Trophoblast cell (in vitro differentiated cells and primary cell): ENCODE measurements around the gene YAP1.

Source experiments
- DNase-seq, 2 donors: peaks; one replicate each; pipeline ENCODE4 v3.0.0-alpha.2; 2016
- H2AFZ ChIP-seq: 2 replicates; pipeline ENCODE4 v1.6.1; 2013; ENCODE audit warnings: low read length, moderate library complexity, mild to moderate bottlenecking; ENCODE audit not compliant: insufficient read depth, poor library complexity
- H2AK5ac ChIP-seq: 2 replicates; pipeline ENCODE4 v1.6.1; 2013; ENCODE audit warnings: mild to moderate bottlenecking, low read length
- H2BK120ac ChIP-seq: 2 replicates; pipeline ENCODE4 v1.6.1; 2013; ENCODE audit warnings: low read length, mild to moderate bottlenecking, moderate library complexity; ENCODE audit not compliant: insufficient read depth, poor library complexity
- H2BK12ac ChIP-seq: 2 replicates; pipeline ENCODE4 v1.6.1; 2013; ENCODE audit warnings: mild to moderate bottlenecking, low read length, moderate library complexity
- H2BK5ac ChIP-seq: 2 replicates; pipeline ENCODE4 v1.6.1; 2013; ENCODE audit warnings: low read length, low read depth, moderate library complexity, mild to moderate bottlenecking; ENCODE audit not compliant: poor library complexity
- H3K14ac ChIP-seq: 2 replicates; pipeline ENCODE4 v1.6.1; 2013; ENCODE audit warnings: mild to moderate bottlenecking, low read length
- H3K18ac ChIP-seq: 2 replicates; pipeline ENCODE4 v1.6.1; 2013; ENCODE audit warnings: mild to moderate bottlenecking, low read length
- H3K23ac ChIP-seq: 2 replicates; pipeline ENCODE4 v1.6.1; 2013; ENCODE audit warnings: low read length
- H3K27ac ChIP-seq: 2 replicates; pipeline ENCODE4 v1.5.1; 2013; ENCODE audit warnings: low read depth, mild to moderate bottlenecking, inconsistent platforms, low read length, moderate library complexity
- H3K27me3 ChIP-seq: 2 replicates; pipeline ENCODE4 v1.6.1; 2013; ENCODE audit warnings: inconsistent platforms, mild to moderate bottlenecking, low read length, moderate library complexity; ENCODE audit not compliant: insufficient read depth
- H3K36me3 ChIP-seq, 2 experiments: 1 replicate in 1 of 2; 2 replicates in 1 of 2; pipeline ENCODE4 v1.6.1; 2013; ENCODE audit warnings: low read length in 2 of 2, mild to moderate bottlenecking in 2 of 2, moderate library complexity in 1 of 2; ENCODE audit not compliant: insufficient read depth in 2 of 2, control insufficient read depth in 1 of 2
- H3K4ac ChIP-seq: 2 replicates; pipeline ENCODE4 v1.6.1; 2013; ENCODE audit warnings: low read depth, mild to moderate bottlenecking, low read length, moderate library complexity
- H3K4me1 ChIP-seq, 2 experiments: 1 replicate in 1 of 2; 2 replicates in 1 of 2; pipeline ENCODE4 v1.6.1; 2013; ENCODE audit warnings: low read length in 2 of 2, mild to moderate bottlenecking in 2 of 2, moderate library complexity in 1 of 2; ENCODE audit not compliant: insufficient read depth in 2 of 2, control insufficient read depth in 1 of 2
- H3K4me2 ChIP-seq: 2 replicates; pipeline ENCODE4 v1.6.1; 2013; ENCODE audit warnings: inconsistent platforms, mild to moderate bottlenecking, low read length, moderate library complexity
- H3K4me3 ChIP-seq: 2 replicates; pipeline ENCODE4 v1.5.1; 2013; ENCODE audit warnings: mild to moderate bottlenecking, low read depth, low read length, inconsistent platforms
- H3K79me1 ChIP-seq: one replicate; pipeline ENCODE4 v1.6.1; 2013; ENCODE audit warnings: low read length
- H3K79me2 ChIP-seq: 2 replicates; pipeline ENCODE4 v1.6.1; 2013; ENCODE audit warnings: low read length, mild to moderate bottlenecking; ENCODE audit not compliant: control insufficient read depth, insufficient read depth, poor library complexity
- H3K9ac ChIP-seq: 2 replicates; pipeline ENCODE4 v1.6.1; 2013; ENCODE audit warnings: mild to moderate bottlenecking, low read length
- H3K9me3 ChIP-seq: 2 replicates; pipeline ENCODE4 v1.6.1; 2013; ENCODE audit warnings: low read depth, mild to moderate bottlenecking, control low read depth, inconsistent platforms, low read length; ENCODE audit not compliant: insufficient read depth
- H4K12ac ChIP-seq: 2 replicates; pipeline ENCODE4 v1.6.1; 2013; ENCODE audit warnings: low read depth, mild to moderate bottlenecking, low read length, moderate library complexity
- H4K8ac ChIP-seq: 2 replicates; pipeline ENCODE4 v1.6.1; 2013; ENCODE audit warnings: low read depth, mild to moderate bottlenecking, low read length, moderate library complexity
- H4K91ac ChIP-seq: one replicate; pipeline ENCODE4 v1.6.1; 2013; ENCODE audit warnings: low read depth, mild to moderate bottlenecking, low read length, moderate library complexity
- whole genome bisulfite sequencing: extraction: QIAGEN DNeasy Blood & Tissue Kit; methylation state at CpG from one replicate; pipeline ENCODE4 v1.1.7; 2013; ENCODE audit warnings: missing lambda C conversion rate; ENCODE audit not compliant: insufficient read length, insufficient coverage; ENCODE audit errors: extremely low coverage; 5-methylcytosine and 5-hydroxymethylcytosine counted together

Gene YAP1

DNA sequence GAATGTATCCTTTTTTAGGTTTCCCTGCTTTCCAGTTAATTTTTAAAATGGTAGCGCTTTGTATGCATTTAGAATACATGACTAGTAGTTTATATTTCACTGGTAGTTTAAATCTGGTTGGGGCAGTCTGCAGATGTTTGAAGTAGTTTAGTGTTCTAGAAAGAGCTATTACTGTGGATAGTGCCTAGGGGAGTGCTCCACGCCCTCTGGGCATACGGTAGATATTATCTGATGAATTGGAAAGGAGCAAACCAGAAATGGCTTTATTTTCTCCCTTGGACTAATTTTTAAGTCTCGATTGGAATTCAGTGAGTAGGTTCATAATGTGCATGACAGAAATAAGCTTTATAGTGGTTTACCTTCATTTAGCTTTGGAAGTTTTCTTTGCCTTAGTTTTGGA lies 120.7 kb downstream of the YAP1 start:
- H3K18ac ChIP-seq: no peak overlapping the region
- no peak overlapping the region for H3K14ac ChIP-seq
- H3K79me2 ChIP-seq: no peaks in the 10 kb centered on the region
- H3K79me1 ChIP-seq: peaks cover 2% of the 10 kb centered on the region
- H2AK5ac ChIP-seq: no peak overlapping the region
- H3K4ac ChIP-seq: no peak overlapping the region
- peak; percentile 91 to 93 for DNase-seq
- no peak overlapping the region for H3K4me3 ChIP-seq
- no peak overlapping the region for H2BK12ac ChIP-seq
- no peak overlapping the region for H3K27ac ChIP-seq
- H4K12ac ChIP-seq: no peak overlapping the region
- H3K9me3 ChIP-seq: no peaks in the 10 kb centered on the region
- no peak overlapping the region for H3K23ac ChIP-seq
- H3K36me3 ChIP-seq: peaks cover 7 to 16% of the 10 kb centered on the region in 2 experiments
- no peak overlapping the region for H2BK5ac ChIP-seq
- H3K9ac ChIP-seq: no peak overlapping the region
- H3K4me1 ChIP-seq: peaks cover 3 to 16% of the 10 kb centered on the region in 2 experiments
- H4K91ac ChIP-seq: no peak overlapping the region
- no CpG with 5 or more reads among the region's 4 CpGs for WGBS
- H4K8ac ChIP-seq: no peak overlapping the region
- no peak overlapping the region for H2BK120ac ChIP-seq
- no peak overlapping the region for H3K4me2 ChIP-seq
- no peaks in the 10 kb centered on the region for H3K27me3 ChIP-seq
- H2AFZ ChIP-seq: no peak overlapping the region

- Histone ChIP-seq H3K4me3 (no peak overlapping the region), H3K4ac (no peak overlapping the region), H4K91ac (no peak overlapping the region), H3K79me2 (no peaks in the 10 kb centered on the region), H4K12ac (no peak overlapping the region), H3K4me2 (no peak overlapping the region), H3K18ac (no peak overlapping the region), H2AFZ (no peak overlapping the region), H3K4me1 (peaks cover 0 to 6% of the 10 kb centered on the region in 2 experiments), H2BK12ac (no peak overlapping the region), H3K27me3 (no peaks in the 10 kb centered on the region), H3K36me3 (peaks cover 3 to 5% of the 10 kb centered on the region in 2 experiments), H2BK120ac (no peak overlapping the region), H3K23ac (no peak overlapping the region), H4K8ac (no peak overlapping the region), H3K9me3 (no peaks in the 10 kb centered on the region), H2BK5ac (no peak overlapping the region), H3K14ac (no peak overlapping the region), H3K27ac (no peak overlapping the region), H2AK5ac (no peak overlapping the region), H3K9ac (no peak overlapping the region), H3K79me1 (no peaks in the 10 kb centered on the region)
- WGBS: no CpG with 5 or more reads among the region's 7 CpGs
- DNase-seq: no peak
These were observed 124.7 kb downstream of the YAP1 start for GRCh38 chr11:102234779-102235439.

DNA sequence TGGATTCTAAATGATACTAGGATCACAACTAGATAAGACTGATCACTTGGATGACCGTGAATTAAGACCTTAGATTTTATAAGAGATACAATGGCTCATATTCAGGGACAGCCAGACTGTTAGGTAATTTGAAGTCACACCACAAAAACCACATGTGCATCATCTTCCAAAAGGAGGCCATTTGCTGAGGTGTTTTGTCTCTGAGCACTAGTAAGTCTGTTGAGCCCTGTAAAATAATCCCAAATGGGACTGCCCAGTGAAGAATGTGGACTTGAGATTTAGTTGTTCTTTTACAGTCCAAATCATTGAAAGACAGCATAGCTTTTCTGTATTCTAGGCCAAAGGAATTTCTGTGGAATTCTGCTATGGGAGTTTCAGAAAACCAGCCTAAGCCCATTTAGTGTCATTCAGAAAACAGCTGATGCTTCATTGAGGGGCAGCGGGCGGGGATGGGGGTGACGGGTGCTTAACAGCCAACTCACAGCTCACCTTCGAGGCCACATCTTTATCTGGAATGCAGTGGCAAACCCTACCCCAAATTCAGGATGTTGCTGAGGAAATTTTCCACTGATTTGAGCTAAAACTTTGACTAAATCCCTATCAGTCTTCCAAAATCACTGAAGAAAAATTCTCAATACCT lies 127.0 kb downstream of the YAP1 start:
- no peak overlapping the region for H2BK5ac ChIP-seq
- H2AFZ ChIP-seq: no peak overlapping the region
- peaks cover 0 to 6% of the 10 kb centered on the region in 2 experiments for H3K4me1 ChIP-seq
- H3K23ac ChIP-seq: no peak overlapping the region
- H3K4me3 ChIP-seq: no peak overlapping the region
- H4K91ac ChIP-seq: no peak overlapping the region
- no peak overlapping the region for H4K12ac ChIP-seq
- no peak overlapping the region for H3K14ac ChIP-seq
- no peaks in the 10 kb centered on the region for H3K79me1 ChIP-seq
- H2BK120ac ChIP-seq: no peak overlapping the region
- H3K79me2 ChIP-seq: no peaks in the 10 kb centered on the region
- no peak overlapping the region for H4K8ac ChIP-seq
- no peak overlapping the region for H3K4ac ChIP-seq
- no peaks in the 10 kb centered on the region for H3K9me3 ChIP-seq
- H3K9ac ChIP-seq: no peak overlapping the region
- H2AK5ac ChIP-seq: no peak overlapping the region
- no peak for DNase-seq
- peaks cover 3 to 5% of the 10 kb centered on the region in 2 experiments for H3K36me3 ChIP-seq
- H2BK12ac ChIP-seq: no peak overlapping the region
- no CpG with 5 or more reads among the region's 5 CpGs for WGBS
- no peak overlapping the region for H3K4me2 ChIP-seq
- no peak overlapping the region for H3K18ac ChIP-seq
- no peaks in the 10 kb centered on the region for H3K27me3 ChIP-seq
- H3K27ac ChIP-seq: no peak overlapping the region

DNA sequence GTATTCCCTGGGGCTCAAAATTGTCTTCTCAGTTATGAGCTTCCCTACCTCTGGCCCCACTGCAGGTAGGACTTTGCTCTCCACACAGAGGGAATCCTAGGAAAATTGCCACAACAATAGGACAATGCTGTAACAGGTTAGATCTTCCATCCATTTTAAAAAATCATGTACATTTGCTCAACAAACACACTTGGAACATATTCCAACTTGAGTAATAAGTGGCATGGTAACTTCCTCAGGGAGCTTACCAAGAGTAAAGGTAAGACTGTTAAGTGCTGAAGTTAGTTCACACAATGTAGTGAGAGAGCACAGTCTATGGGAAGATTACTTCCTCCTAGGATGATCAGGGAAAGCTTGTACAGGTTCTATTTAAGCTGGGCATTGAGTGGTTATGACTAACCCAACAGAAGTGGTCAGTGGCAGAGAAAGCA lies 128.2 kb downstream of the YAP1 start:
- Histone ChIP-seq H3K9me3 (no peaks in the 10 kb centered on the region), H3K27me3 (no peaks in the 10 kb centered on the region), H3K36me3 (peaks cover 3 to 5% of the 10 kb centered on the region in 2 experiments), H4K8ac (no peak overlapping the region), H2AFZ (no peak overlapping the region), H3K14ac (no peak overlapping the region), H4K91ac (no peak overlapping the region), H2AK5ac (no peak overlapping the region), H2BK5ac (no peak overlapping the region), H3K9ac (no peak overlapping the region), H3K4me2 (no peak overlapping the region), H3K27ac (no peak overlapping the region), H3K18ac (no peak overlapping the region), H2BK12ac (no peak overlapping the region), H3K79me1 (no peaks in the 10 kb centered on the region), H3K23ac (no peak overlapping the region), H4K12ac (no peak overlapping the region), H3K4me3 (no peak overlapping the region), H3K4me1 (peaks cover 0 to 6% of the 10 kb centered on the region in 2 experiments), H3K4ac (no peak overlapping the region), H2BK120ac (no peak overlapping the region), H3K79me2 (no peaks in the 10 kb centered on the region)
- DNase-seq: no peak
